ENCODE measurements around the gene ATP2B2.
"Not testable (repeated sequence)": the region's sequence is repeated elsewhere in the genome, so short reads cannot be mapped to it uniquely, and the experiment has no call there.

ATP2B2 gene

GRCh38 chr3:10397879-10398278 lies 107.5 kb downstream of the ATP2B2 start:
- no peak for DNase-seq

GRCh38 chr3:10396931-10397330 lies 108.5 kb downstream of the ATP2B2 start:
- DNase-seq: no peak

DNA sequence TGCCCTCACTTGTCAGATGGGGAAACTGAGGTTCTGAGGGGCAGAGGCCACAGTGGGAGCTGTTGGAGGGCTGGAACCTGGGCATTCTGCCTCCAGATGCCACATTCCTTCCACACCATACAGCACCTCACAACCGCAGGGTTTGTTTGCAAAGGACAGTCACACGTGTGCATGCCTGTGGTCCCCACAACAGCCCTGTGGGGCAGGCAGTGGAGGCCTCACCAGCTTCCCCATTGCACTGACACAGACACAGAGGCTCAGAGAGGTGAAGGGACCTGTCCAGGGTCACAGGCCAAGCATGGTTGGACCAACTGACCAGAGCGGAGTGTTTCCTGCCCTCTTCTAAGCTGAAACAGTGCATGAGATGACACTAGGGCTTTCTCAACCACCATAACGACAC lies 109.3 kb downstream of the ATP2B2 start:
- DNase-seq: no peak

GRCh38 chr3:10395671-10396070 lies 109.7 kb downstream of the ATP2B2 start:
- peak in 1 of 2 donors; percentile 22 for DNase-seq

GRCh38 chr3:10395196-10395595 lies 110.2 kb downstream of the ATP2B2 start:
- no peak for DNase-seq

GRCh38 chr3:10394491-10395025 lies 110.8 kb downstream of the ATP2B2 start:
- DNase-seq: no peak

GRCh38 chr3:10393514-10393913 lies 111.9 kb downstream of the ATP2B2 start:
- no peak for DNase-seq

DNA sequence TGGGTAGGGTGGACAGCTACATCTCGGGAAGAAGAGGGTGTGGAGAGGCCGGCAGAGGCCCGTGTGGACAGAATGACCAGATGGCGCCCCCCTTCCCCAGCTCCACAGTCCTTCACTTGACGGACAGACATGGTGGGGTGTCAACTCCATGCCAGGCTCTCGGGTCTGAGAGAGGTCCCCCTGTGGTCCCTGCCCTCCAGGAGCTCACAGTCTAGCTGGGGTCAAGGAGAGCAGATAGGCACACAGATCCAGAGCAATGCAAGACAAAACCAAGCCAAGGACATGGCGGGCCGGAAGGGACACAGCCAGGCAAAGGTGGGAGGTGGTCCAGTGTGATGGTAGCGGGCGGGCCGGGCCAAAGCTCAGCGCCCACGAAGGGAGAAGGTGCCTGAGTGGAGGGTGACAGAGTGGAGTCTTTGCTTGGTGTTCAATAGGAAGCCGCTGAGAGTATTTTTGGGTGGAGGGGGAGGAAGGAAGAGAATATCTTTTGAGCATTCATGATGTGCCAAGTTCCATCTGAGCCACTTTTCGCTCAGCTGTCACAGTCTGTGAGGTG lies 112.4 kb downstream of the ATP2B2 start:
- DNase-seq: no peak

GRCh38 chr3:10392244-10392643 lies 113.1 kb downstream of the ATP2B2 start:
- no peak for DNase-seq

GRCh38 chr3:10391391-10391790 lies 114.0 kb downstream of the ATP2B2 start:
- no peak for DNase-seq

- no peak for DNase-seq
Observed at GRCh38 chr3:10390641-10391373, 114.6 kb downstream of the ATP2B2 start.

- DNase-seq: no peak
Observed at GRCh38 chr3:10389995-10390394, 115.4 kb downstream of the ATP2B2 start.

DNA sequence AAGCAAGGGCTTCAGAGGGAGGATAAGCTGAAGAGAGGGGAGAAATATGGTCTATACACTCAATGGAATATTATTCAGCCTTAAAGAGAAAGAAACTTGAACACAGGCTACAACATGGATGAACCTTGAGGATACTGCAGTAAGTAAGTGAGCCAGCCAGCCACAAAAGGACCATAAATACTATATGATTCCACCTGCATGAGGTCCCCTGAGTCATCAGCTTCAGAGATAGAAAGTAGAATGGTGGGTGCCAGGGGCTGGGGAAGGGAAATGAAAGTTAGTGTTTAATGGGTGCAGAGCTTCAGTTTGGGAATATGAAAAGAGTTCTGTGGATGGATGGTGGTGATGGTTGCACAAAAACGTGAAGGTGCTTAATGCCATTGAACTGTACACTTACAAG lies 116.0 kb downstream of the ATP2B2 start:
- no peak for DNase-seq

GRCh38 chr3:10387881-10388609 lies 117.3 kb downstream of the ATP2B2 start:
- no peak for DNase-seq

DNA sequence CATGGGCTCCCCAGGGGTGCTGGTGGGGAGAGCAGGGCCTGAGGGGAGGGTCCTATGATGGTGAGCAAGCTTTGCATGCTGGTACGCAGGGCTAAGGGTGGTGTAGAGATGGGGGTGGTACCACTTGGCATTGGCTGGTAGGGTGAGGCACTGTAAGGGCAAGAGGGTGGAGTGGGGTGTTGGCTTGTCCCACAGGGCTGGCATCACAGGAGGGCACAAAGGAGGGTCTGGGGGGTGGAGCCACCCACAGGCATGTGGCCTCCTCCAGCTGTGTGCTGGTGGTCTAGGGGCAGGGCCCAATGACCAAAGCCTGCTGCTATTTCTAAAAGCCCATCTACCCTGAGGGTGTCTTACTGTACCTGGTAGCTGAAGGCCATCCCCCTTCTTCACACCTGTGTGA lies 119.3 kb downstream of the ATP2B2 start:
- DNase-seq: no peak

- no peak for DNase-seq
Observed at GRCh38 chr3:10384541-10385360, 120.6 kb downstream of the ATP2B2 start.

DNA sequence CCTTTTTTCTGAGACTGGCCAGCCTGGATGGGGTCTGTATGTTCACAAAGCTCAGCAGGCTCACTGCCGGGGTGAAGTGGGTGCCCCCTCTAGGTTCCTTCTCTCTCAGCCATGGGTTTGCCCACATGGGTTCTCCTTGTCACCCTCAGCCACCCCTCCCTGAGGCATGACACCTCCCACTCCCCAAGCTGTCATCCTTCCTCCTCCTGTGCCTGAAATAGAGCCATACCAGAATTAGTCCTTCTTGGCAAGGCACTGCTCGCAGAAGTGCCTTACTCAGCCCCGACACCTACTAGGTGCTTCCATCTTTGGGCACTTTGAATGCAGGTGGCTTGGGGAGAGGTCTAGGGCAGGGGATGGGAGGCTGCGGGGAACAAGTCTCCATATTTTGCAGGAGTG lies 121.5 kb downstream of the ATP2B2 start:
- DNase-seq: no peak

- no peak for DNase-seq
Observed at GRCh38 chr3:10382892-10383849, 122.2 kb downstream of the ATP2B2 start.

- DNase-seq: not testable (repeated sequence)
Observed at GRCh38 chr3:10382445-10382844, 122.9 kb downstream of the ATP2B2 start.

DNA sequence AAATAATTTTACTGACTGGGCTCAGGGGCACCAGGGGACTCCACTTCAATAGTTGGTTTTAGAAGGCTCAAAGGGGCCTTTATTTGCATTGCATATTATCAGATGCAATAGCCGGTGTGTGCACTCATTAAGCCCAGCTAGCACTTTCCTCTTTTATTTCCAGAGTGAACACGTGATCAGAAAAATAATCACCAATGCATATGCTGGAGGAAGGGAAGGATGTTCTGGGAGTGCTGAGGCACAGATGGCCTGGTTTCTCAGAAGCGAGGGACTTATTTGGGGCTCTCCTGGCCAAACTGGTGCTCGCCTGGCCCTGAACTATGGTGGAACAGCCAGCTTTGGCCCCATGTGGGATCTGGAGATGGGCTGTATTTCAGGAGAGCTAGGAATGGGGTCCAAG lies 124.0 kb downstream of the ATP2B2 start:
- DNase-seq: no peak

DNA sequence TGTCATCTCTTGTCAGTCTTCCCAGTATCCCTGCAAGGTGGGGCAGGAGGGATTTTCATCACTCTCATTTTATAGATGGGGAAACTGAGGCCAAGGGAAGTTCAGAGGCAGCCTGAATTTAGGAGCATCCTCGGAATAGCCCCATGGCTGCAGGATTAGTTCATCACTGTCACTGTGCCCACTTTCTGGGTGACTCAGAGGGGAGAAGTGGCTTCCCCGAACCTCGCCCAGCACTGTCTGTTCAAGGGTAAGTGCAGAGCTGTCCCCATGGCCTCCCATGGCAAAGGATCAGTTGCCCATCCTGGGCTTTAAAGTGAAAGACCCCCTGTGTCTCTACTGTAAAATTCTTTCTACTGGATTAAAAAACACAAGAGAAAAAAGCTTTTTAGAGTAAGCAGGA lies 124.5 kb downstream of the ATP2B2 start:
- DNase-seq: no peak

DNA sequence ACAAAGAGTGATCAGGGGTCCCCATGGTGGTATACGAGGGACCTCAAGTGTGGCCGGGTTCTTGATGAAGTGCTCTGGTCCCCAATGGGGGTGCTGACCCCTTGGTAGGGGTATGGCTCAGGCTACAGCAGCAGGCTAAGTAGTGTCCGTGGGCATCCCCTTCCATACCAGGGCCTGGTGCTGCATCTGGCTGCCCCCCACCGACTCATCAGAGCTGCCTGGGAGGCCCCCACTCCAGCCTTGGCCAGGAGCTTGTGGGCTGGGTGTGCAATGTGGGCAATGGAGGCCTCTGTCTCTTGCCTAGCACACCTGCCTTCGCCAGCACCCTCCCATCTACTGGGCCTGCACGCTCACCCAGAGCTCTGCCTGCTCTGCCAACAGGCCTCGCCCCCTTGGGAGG lies 125.4 kb downstream of the ATP2B2 start:
- no peak for DNase-seq
